Stimulated activated CD8-positive, alpha-beta memory T cell treated with anti-CD3 and anti-CD28 coated beads, Interleukin-2, amount 100 ng/mL, for 1 hour (primary cell): ENCODE measurements around the gene TMEM170A.
A peak's percentile ranks its signal among the peaks of the same experiment; 100 is the strongest.
"Not testable (repeated sequence)": the region's sequence is repeated elsewhere in the genome, so short reads cannot be mapped to it uniquely, and the experiment has no call there.

Experiments
- DNase-seq, 2 donors: peaks; one replicate each; pipeline ENCODE4 v3.0.0-alpha.2; 2020; ENCODE audit warnings: low read depth in 2 of 2

The TMEM170A gene

GRCh38 chr16:75455677-75456076, 8.8 kb downstream of the TMEM170A start:
- DNase-seq: no peak

- no peak for DNase-seq
These were observed 11.9 kb downstream of the TMEM170A start for GRCh38 chr16:75452464-75453190.

GRCh38 chr16:75446416-75446815, 18.1 kb downstream of the TMEM170A start:
- DNase-seq: no peak

- no peak for DNase-seq
These were observed 19.2 kb downstream of the TMEM170A start for GRCh38 chr16:75445298-75445697.

- no peak for DNase-seq
These were observed 21.2 kb downstream of the TMEM170A start for GRCh38 chr16:75443298-75443697.

- DNase-seq: peak in 1 of 2 donors; percentile 14
These were observed 30.6 kb downstream of the TMEM170A start for GRCh38 chr16:75433732-75434413.

- DNase-seq: peak; percentile 89 to 95
These were observed 31.4 kb downstream of the TMEM170A start, which contains the start of gene CFDP1 for GRCh38 chr16:75432828-75433731. Gene CFDP1, minus strand, starts transcription at chr16:75433503. Its CDS starts 151 bp downstream, at chr16:75433352.

GRCh38 chr16:75429621-75430403, 34.7 kb downstream of the TMEM170A start:
- DNase-seq: no peak

GRCh38 chr16:75426524-75426923, 38.0 kb downstream of the TMEM170A start:
- not testable (repeated sequence) for DNase-seq

- DNase-seq: not testable (repeated sequence)
These were observed 40.3 kb downstream of the TMEM170A start for GRCh38 chr16:75424105-75424762.

- no peak for DNase-seq
These were observed 40.8 kb downstream of the TMEM170A start for GRCh38 chr16:75423723-75424104.

GRCh38 chr16:75421820-75422126, 42.7 kb downstream of the TMEM170A start:
- no peak for DNase-seq

GRCh38 chr16:75420987-75421819, 43.3 kb downstream of the TMEM170A start:
- no peak for DNase-seq

GRCh38 chr16:75416904-75417565, 47.5 kb downstream of the TMEM170A start:
- DNase-seq: no peak

GRCh38 chr16:75415169-75415905, 49.2 kb downstream of the TMEM170A start:
- DNase-seq: no peak

GRCh38 chr16:75413951-75414350, 50.5 kb downstream of the TMEM170A start:
- no peak for DNase-seq

- no peak for DNase-seq
These were observed 57.5 kb downstream of the TMEM170A start for GRCh38 chr16:75406943-75407342.

GRCh38 chr16:75402821-75403475, 61.5 kb downstream of the TMEM170A start:
- DNase-seq: no peak
